NCI-H345 treated with DMSO at 0.1 percent for 48 hours (cell line): ENCODE data around the gene ZSCAN20.
A peak's percentile ranks its signal among the peaks of the same experiment; 100 is the strongest.

Experiments used
- DNase-seq: peaks from one replicate; lab custom pipeline; 2025; ENCODE audit not compliant: unreplicated experiment; lab: John Stamatoyannopoulos, UW

ZSCAN20 gene

GRCh38 chr1:33443080-33443704, 29.3 kb upstream of the ZSCAN20 start:
- no peak for DNase-seq

- DNase-seq: no peak
Observed at GRCh38 chr1:33443705-33444180, 28.7 kb upstream of the ZSCAN20 start.

- no peak for DNase-seq
Observed at GRCh38 chr1:33445108-33445507, 27.3 kb upstream of the ZSCAN20 start.

- no peak for DNase-seq
Observed at GRCh38 chr1:33446590-33446989, 25.9 kb upstream of the ZSCAN20 start.

- DNase-seq: peak; percentile 10
Observed at GRCh38 chr1:33454646-33455282, 17.7 kb upstream of the ZSCAN20 start.

- peak; percentile 31 for DNase-seq
Observed at GRCh38 chr1:33455539-33456501, 16.6 kb upstream of the ZSCAN20 start.

GRCh38 chr1:33456502-33456886, 16.0 kb upstream of the ZSCAN20 start:
- no peak for DNase-seq

- no peak for DNase-seq
Observed at GRCh38 chr1:33459691-33460090, 12.8 kb upstream of the ZSCAN20 start.

GRCh38 chr1:33460144-33460543, 12.3 kb upstream of the ZSCAN20 start:
- DNase-seq: no peak

- no peak for DNase-seq
Observed at GRCh38 chr1:33460947-33461629, 11.4 kb upstream of the ZSCAN20 start.

- DNase-seq: no peak
Observed at GRCh38 chr1:33462405-33463164, 9.9 kb upstream of the ZSCAN20 start.

- DNase-seq: no peak
Observed at GRCh38 chr1:33464552-33464951, 7.9 kb upstream of the ZSCAN20 start.

- DNase-seq: no peak
Observed at GRCh38 chr1:33465316-33465715, 7.1 kb upstream of the ZSCAN20 start.

- no peak for DNase-seq
Observed at GRCh38 chr1:33466159-33466558, 6.3 kb upstream of the ZSCAN20 start.

- no peak for DNase-seq
Observed at GRCh38 chr1:33468011-33468410, 4.4 kb upstream of the ZSCAN20 start.

GRCh38 chr1:33468531-33468930, 3.9 kb upstream of the ZSCAN20 start:
- no peak for DNase-seq

GRCh38 chr1:33468967-33469366, 3.5 kb upstream of the ZSCAN20 start:
- no peak for DNase-seq

- DNase-seq: no peak
Observed at GRCh38 chr1:33469691-33470090, 2.8 kb upstream of the ZSCAN20 start.

GRCh38 chr1:33470495-33471012, 1.9 kb upstream of the ZSCAN20 start:
- peak; percentile 74 for DNase-seq

- DNase-seq: no peak
Observed at GRCh38 chr1:33471416-33471815, 1.0 kb upstream of the ZSCAN20 start.
